Nephron progenitor cell (in vitro differentiated cells): ENCODE data around the gene PDE4D.

Experiments used
- DNase-seq: peaks from one replicate; pipeline ENCODE4 v3.0.0; 2021
- H3K27ac Mint-ChIP-seq: 2 replicates; pipeline ENCODE4 v1.8.0; 2021; ENCODE audit warnings: mild to moderate bottlenecking, moderate library complexity, mixed read lengths
- H3K27me3 Mint-ChIP-seq: 2 replicates; pipeline ENCODE4 v1.8.0; 2021; ENCODE audit warnings: mild to moderate bottlenecking, low read depth, mixed read lengths; ENCODE audit not compliant: poor library complexity
- H3K36me3 Mint-ChIP-seq: 2 replicates; pipeline ENCODE4 v1.8.0; 2021; ENCODE audit warnings: low read depth, mixed read lengths
- H3K4me1 Mint-ChIP-seq: 2 replicates; pipeline ENCODE4 v1.8.0; 2021; ENCODE audit warnings: mixed read lengths
- H3K4me3 Mint-ChIP-seq: 2 replicates; pipeline ENCODE4 v1.8.0; 2021; ENCODE audit warnings: mild to moderate bottlenecking, moderate library complexity, mixed read lengths
- H3K9me3 Mint-ChIP-seq: 2 replicates; pipeline ENCODE4 v1.8.0; 2021; ENCODE audit warnings: mild to moderate bottlenecking, moderate library complexity, mixed read lengths
- TF ChIP-seq, protein P1 (sequence below): fragments of 200-600 bp; sonication (generic); IDR thresholded peaks from 2 replicates; pipeline ENCODE4 v1.5.0; 2021; ENCODE audit warnings: antibody characterized with exemption

Gene PDE4D

DNA sequence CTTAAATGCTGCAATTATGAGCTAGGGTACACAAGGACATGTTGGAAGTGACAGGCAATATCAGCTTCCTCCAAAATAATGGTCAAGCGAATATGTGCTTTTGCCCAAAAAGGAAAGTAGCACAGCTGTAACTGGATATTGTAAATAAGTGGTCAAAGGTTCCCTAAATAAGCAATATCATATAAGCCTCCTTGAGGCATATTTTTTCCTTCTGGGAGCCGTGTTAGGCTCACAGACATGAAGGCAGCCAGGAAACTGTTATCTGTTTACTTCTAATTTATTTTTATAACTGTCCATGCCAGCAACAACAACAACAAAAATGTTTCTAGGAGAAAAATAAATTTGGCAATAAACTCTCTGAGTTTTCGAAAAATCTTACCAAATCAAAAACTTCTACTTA is 648.3 kb downstream of the PDE4D start:
- no peak for DNase-seq
- no peak overlapping the region for H3K27ac Mint-ChIP-seq
- no peaks in the 10 kb centered on the region for H3K27me3 Mint-ChIP-seq
- H3K4me3 Mint-ChIP-seq, result no peak overlapping the region
- no peaks in the 10 kb centered on the region for H3K9me3 Mint-ChIP-seq
- H3K36me3 Mint-ChIP-seq, result peaks cover 2% of the 10 kb centered on the region
- TF ChIP-seq, protein P1, sequence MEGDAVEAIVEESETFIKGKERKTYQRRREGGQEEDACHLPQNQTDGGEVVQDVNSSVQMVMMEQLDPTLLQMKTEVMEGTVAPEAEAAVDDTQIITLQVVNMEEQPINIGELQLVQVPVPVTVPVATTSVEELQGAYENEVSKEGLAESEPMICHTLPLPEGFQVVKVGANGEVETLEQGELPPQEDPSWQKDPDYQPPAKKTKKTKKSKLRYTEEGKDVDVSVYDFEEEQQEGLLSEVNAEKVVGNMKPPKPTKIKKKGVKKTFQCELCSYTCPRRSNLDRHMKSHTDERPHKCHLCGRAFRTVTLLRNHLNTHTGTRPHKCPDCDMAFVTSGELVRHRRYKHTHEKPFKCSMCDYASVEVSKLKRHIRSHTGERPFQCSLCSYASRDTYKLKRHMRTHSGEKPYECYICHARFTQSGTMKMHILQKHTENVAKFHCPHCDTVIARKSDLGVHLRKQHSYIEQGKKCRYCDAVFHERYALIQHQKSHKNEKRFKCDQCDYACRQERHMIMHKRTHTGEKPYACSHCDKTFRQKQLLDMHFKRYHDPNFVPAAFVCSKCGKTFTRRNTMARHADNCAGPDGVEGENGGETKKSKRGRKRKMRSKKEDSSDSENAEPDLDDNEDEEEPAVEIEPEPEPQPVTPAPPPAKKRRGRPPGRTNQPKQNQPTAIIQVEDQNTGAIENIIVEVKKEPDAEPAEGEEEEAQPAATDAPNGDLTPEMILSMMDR, result no peak
- peaks cover 8% of the 10 kb centered on the region for H3K4me1 Mint-ChIP-seq

DNA sequence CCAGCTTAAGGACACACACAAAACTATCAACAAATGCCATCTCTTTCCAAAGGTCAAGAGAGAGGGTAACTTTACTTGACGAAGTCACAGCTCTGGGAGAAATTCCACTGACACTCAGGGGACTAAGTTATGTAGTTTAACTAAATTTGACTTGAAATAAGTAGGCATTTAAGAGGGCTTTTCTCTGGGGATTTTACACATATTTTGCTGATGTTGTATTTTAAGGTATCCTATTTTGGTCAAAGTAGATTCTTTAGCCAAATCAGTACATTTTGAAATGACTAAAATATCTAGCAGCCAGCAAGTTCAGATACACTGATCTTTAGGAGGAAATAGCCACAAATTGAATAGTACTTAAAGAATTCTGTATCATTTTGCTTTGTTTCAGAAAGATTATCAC is 652.0 kb downstream of the PDE4D start:
- no peak for DNase-seq
- H3K27me3 Mint-ChIP-seq, result no peaks in the 10 kb centered on the region
- no peak overlapping the region for H3K4me3 Mint-ChIP-seq
- no peaks in the 10 kb centered on the region for H3K36me3 Mint-ChIP-seq
- H3K4me1 Mint-ChIP-seq, result peaks cover 24% of the 10 kb centered on the region
- H3K9me3 Mint-ChIP-seq, result no peaks in the 10 kb centered on the region
- TF ChIP-seq, protein P1, result no peak
- no peak overlapping the region for H3K27ac Mint-ChIP-seq

DNA sequence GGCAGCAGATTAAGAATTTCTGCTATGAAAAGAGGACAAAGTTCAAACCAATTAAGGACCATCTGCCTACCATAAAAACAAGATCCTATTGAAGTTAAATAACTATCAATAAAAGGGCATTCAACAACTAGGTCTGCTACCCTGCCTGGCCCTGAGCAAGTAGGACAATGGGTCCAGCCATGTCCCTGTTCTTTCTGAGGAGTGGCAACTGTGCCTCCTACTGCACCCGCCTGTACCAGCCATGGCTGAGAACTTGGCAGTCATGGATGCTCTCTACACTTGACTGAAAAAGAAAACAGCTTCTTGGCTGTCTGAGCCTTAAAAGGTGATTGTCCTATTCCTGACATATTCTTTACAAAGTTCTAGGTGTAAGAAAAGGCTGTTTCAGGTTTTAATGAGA is 652.4 kb downstream of the PDE4D start:
- H3K27me3 Mint-ChIP-seq, result no peaks in the 10 kb centered on the region
- no peaks in the 10 kb centered on the region for H3K9me3 Mint-ChIP-seq
- H3K4me1 Mint-ChIP-seq, result peaks cover 27% of the 10 kb centered on the region
- H3K27ac Mint-ChIP-seq, result no peak overlapping the region
- H3K4me3 Mint-ChIP-seq, result no peak overlapping the region
- H3K36me3 Mint-ChIP-seq, result no peaks in the 10 kb centered on the region
- TF ChIP-seq, protein P1, result no peak
- no peak for DNase-seq

DNA sequence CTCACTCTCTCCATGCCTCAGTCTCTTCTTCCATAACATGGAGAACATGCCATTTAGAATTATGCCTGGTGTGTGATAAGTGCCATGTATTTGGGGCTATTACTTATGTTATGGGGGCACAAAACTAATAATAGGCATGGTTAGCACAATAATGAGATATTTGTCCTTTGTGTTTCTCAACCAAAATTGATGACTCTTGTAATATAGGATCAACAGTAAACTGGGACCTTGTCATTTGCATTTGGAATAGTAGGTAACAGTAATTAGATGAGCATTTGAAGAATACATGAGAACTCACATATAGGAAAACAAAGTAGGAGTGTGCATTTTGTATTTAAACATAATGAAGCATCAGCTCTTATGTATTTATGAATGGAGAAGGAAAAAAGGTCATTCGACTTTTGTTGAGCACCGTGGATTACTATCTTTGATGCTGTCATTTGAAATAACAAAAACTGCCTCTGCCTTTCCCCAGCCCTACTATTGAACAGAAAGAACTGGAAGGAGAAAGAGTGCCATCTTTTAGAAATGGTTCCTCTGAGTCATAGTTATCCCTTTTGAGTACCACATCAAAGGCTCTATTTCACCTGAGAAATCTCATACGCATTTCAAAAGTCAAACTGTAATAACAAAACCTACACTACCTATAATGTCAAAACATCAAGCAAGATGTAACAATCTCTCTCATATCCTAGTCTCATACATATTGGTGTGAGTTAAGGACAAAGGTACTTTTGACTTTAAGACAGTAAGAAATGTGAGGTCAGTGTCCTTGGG is 655.2 kb downstream of the PDE4D start:
- H3K36me3 Mint-ChIP-seq, result no peaks in the 10 kb centered on the region
- no peak overlapping the region for H3K27ac Mint-ChIP-seq
- TF ChIP-seq, protein P1, result no peak
- no peak for DNase-seq
- H3K27me3 Mint-ChIP-seq, result no peaks in the 10 kb centered on the region
- H3K4me1 Mint-ChIP-seq, result peaks cover 27% of the 10 kb centered on the region
- no peaks in the 10 kb centered on the region for H3K9me3 Mint-ChIP-seq
- no peak overlapping the region for H3K4me3 Mint-ChIP-seq

DNA sequence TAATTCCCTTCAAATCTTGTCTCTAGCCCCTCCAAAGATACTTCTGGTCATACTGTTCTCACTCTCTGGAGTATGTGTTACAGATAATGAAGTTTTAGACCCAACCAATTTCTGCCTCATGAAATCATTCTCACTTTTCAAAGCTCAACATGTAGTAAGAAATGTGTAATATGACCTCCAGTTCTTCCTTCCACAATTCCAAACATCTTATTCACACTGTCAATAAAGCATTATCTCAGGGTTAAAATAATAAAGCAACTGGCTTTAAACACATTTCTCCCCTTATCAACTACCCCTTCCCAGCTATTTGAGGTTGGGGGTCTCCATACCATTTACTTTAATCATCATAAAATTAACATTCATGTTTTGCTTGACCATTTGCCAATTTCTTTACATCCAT is 656.5 kb downstream of the PDE4D start:
- Mint-ChIP-seq H3K4me1 (peaks cover 27% of the 10 kb centered on the region), H3K27ac (no peak overlapping the region), H3K36me3 (no peaks in the 10 kb centered on the region), H3K4me3 (no peak overlapping the region), H3K27me3 (no peaks in the 10 kb centered on the region), H3K9me3 (no peaks in the 10 kb centered on the region)
- TF ChIP-seq, protein P1, result no peak
- DNase-seq, result no peak

DNA sequence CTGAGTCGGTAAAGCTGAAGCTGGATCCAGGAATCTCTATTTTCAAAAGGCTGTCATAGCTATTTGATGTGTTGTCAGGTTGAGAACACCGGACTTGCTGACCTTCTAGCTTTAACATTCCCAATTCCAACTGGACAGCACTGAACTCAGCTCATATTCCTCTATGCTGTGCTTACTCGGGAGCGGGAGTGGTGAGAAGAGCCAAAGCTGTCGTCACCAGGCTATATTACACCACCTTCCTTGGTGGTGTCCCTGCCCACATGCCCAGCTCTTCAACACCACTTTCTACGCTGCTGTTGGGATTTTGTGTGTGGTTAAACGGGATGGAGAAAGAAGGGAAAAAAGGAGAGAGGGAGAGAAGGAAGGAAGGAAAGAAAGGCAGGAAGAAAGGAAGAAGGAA is 657.1 kb downstream of the PDE4D start:
- Mint-ChIP-seq H3K27me3 (no peaks in the 10 kb centered on the region), H3K4me3 (no peak overlapping the region), H3K4me1 (peaks cover 27% of the 10 kb centered on the region), H3K36me3 (no peaks in the 10 kb centered on the region), H3K9me3 (no peaks in the 10 kb centered on the region), H3K27ac (peak overlapping the region; percentile 84)
- no peak for DNase-seq
- TF ChIP-seq, protein P1, result no peak
